DMS79 treated with DMSO at 0.1 percent for 48 hours (cell line): ENCODE measurements around the gene OR5C1.
"Not testable (repeated sequence)": the region's sequence is repeated elsewhere in the genome, so short reads cannot be mapped to it uniquely, and the experiment has no call there.

Experiments used
- DNase-seq: peaks from one replicate; lab custom pipeline; 2025; lab: John Stamatoyannopoulos, UW

Gene OR5C1

GRCh38 chr9:122810306-122810946 is 21.7 kb downstream of the OR5C1 start:
- DNase-seq = peak; percentile 89

GRCh38 chr9:122812736-122813135 is 24.0 kb downstream of the OR5C1 start:
- DNase-seq = no peak

GRCh38 chr9:122814545-122814944 is 25.8 kb downstream of the OR5C1 start:
- no peak for DNase-seq

GRCh38 chr9:122815544-122815943 is 26.8 kb downstream of the OR5C1 start:
- no peak for DNase-seq

- no peak for DNase-seq
These were observed 27.6 kb downstream of the OR5C1 start for GRCh38 chr9:122816163-122816867.

GRCh38 chr9:122819326-122819725 is 30.6 kb downstream of the OR5C1 start:
- DNase-seq = no peak

- DNase-seq = no peak
These were observed 31.2 kb downstream of the OR5C1 start for GRCh38 chr9:122819791-122820489.

- no peak for DNase-seq
These were observed 31.7 kb downstream of the OR5C1 start for GRCh38 chr9:122820490-122820845.

- no peak for DNase-seq
These were observed 32.7 kb downstream of the OR5C1 start for GRCh38 chr9:122821278-122821943.

GRCh38 chr9:122822056-122822455 is 33.3 kb downstream of the OR5C1 start:
- DNase-seq = no peak

GRCh38 chr9:122822938-122823337 is 34.2 kb downstream of the OR5C1 start:
- DNase-seq = no peak

- no peak for DNase-seq
These were observed 39.0 kb downstream of the OR5C1 start for GRCh38 chr9:122827761-122828093.

GRCh38 chr9:122828965-122829284 is 40.2 kb downstream of the OR5C1 start:
- DNase-seq = not testable (repeated sequence)

- no peak for DNase-seq
These were observed 43.5 kb downstream of the OR5C1 start for GRCh38 chr9:122832194-122832593.

- DNase-seq = no peak
These were observed 46.6 kb downstream of the OR5C1 start for GRCh38 chr9:122835313-122835731.

GRCh38 chr9:122837266-122837850 is 48.6 kb downstream of the OR5C1 start:
- DNase-seq = no peak

GRCh38 chr9:122838441-122838840 is 49.7 kb downstream of the OR5C1 start:
- DNase-seq = not testable (repeated sequence)
